ENCODE data around the gene SCN8A.

SCN8A gene

GRCh38 chr12:51833448-51834227, 242.6 kb downstream of the SCN8A start:
- Histone ChIP-seq H3K4me1 (ENCODE audit: insufficient read depth, low read length) (peaks cover 45% of the 10 kb centered on the region), H3K4me3 (ENCODE audit: low read length) (no peak overlapping the region), H3K27me3 (ENCODE audit: insufficient read depth, low read length) (no peaks in the 10 kb centered on the region), H2AFZ (ENCODE audit: low read depth, low read length) (no peak overlapping the region), H3K9me3 (ENCODE audit: low read length) (no peaks in the 10 kb centered on the region), H3K36me3 (ENCODE audit: insufficient read depth, low read length) (no peaks in the 10 kb centered on the region)

- no peaks in the 10 kb centered on the region for H3K9me3 ChIP-seq (ENCODE audit: low read length)
- H3K4me1 ChIP-seq (ENCODE audit: insufficient read depth, low read length), result peaks cover 45% of the 10 kb centered on the region
- peaks cover 2% of the 10 kb centered on the region for H3K36me3 ChIP-seq (ENCODE audit: insufficient read depth, low read length)
- no peak overlapping the region for H3K4me3 ChIP-seq (ENCODE audit: low read length)
- H2AFZ ChIP-seq (ENCODE audit: low read depth, low read length), result no peak overlapping the region
- H3K27me3 ChIP-seq (ENCODE audit: insufficient read depth, low read length), result no peaks in the 10 kb centered on the region
These were observed 243.4 kb downstream of the SCN8A start for GRCh38 chr12:51834411-51834810.

- Histone ChIP-seq H3K27me3 (ENCODE audit: insufficient read depth, low read length) (no peaks in the 10 kb centered on the region), H3K36me3 (ENCODE audit: insufficient read depth, low read length) (peaks cover 10% of the 10 kb centered on the region), H3K4me1 (ENCODE audit: insufficient read depth, low read length) (peaks cover 44% of the 10 kb centered on the region), H3K9me3 (ENCODE audit: low read length) (no peaks in the 10 kb centered on the region), H3K4me3 (ENCODE audit: low read length) (no peak overlapping the region), H2AFZ (ENCODE audit: low read depth, low read length) (no peak overlapping the region)
These were observed 245.2 kb downstream of the SCN8A start for GRCh38 chr12:51836041-51836826.

- H3K4me1 ChIP-seq (ENCODE audit: insufficient read depth, low read length), result peaks cover 39% of the 10 kb centered on the region
These were observed 245.8 kb downstream of the SCN8A start for GRCh38 chr12:51836827-51837173.

GRCh38 chr12:51837286-51837685, 246.3 kb downstream of the SCN8A start:
- Histone ChIP-seq H3K27me3 (ENCODE audit: insufficient read depth, low read length) (no peaks in the 10 kb centered on the region), H3K4me3 (ENCODE audit: low read length) (no peak overlapping the region), H3K4me1 (ENCODE audit: insufficient read depth, low read length) (peaks cover 39% of the 10 kb centered on the region), H3K36me3 (ENCODE audit: insufficient read depth, low read length) (peaks cover 10% of the 10 kb centered on the region), H2AFZ (ENCODE audit: low read depth, low read length) (no peak overlapping the region), H3K9me3 (ENCODE audit: low read length) (no peaks in the 10 kb centered on the region)

More at GRCh38 chr12:51836827-51837173, 245.8 kb downstream of the SCN8A start:
- Histone ChIP-seq H3K9me3 (ENCODE audit: low read length) (no peaks in the 10 kb centered on the region), H3K27me3 (ENCODE audit: insufficient read depth, low read length) (no peaks in the 10 kb centered on the region), H3K4me3 (ENCODE audit: low read length) (no peak overlapping the region), H3K36me3 (ENCODE audit: insufficient read depth, low read length) (peaks cover 10% of the 10 kb centered on the region), H2AFZ (ENCODE audit: low read depth, low read length) (no peak overlapping the region)

- Histone ChIP-seq H3K4me3 (ENCODE audit: low read length) (no peak overlapping the region), H3K4me1 (ENCODE audit: insufficient read depth, low read length) (peaks cover 43% of the 10 kb centered on the region), H2AFZ (ENCODE audit: low read depth, low read length) (no peak overlapping the region), H3K36me3 (ENCODE audit: insufficient read depth, low read length) (peaks cover 13% of the 10 kb centered on the region), H3K27me3 (ENCODE audit: insufficient read depth, low read length) (no peaks in the 10 kb centered on the region), H3K9me3 (ENCODE audit: low read length) (no peaks in the 10 kb centered on the region)
These were observed 247.0 kb downstream of the SCN8A start for GRCh38 chr12:51838036-51838435.

- peaks cover 19% of the 10 kb centered on the region for H3K36me3 ChIP-seq (ENCODE audit: insufficient read depth, low read length)
- peaks cover 43% of the 10 kb centered on the region for H3K4me1 ChIP-seq (ENCODE audit: insufficient read depth, low read length)
- H2AFZ ChIP-seq (ENCODE audit: low read depth, low read length), result no peak overlapping the region
- H3K9me3 ChIP-seq (ENCODE audit: low read length), result no peaks in the 10 kb centered on the region
- H3K27me3 ChIP-seq (ENCODE audit: insufficient read depth, low read length), result no peaks in the 10 kb centered on the region
- H3K4me3 ChIP-seq (ENCODE audit: low read length), result no peak overlapping the region
These were observed 247.7 kb downstream of the SCN8A start for GRCh38 chr12:51838762-51839161.

GRCh38 chr12:51839310-51839947, 248.4 kb downstream of the SCN8A start:
- H3K4me3 ChIP-seq (ENCODE audit: low read length), result no peak overlapping the region
- peaks cover 43% of the 10 kb centered on the region for H3K4me1 ChIP-seq (ENCODE audit: insufficient read depth, low read length)
- H2AFZ ChIP-seq (ENCODE audit: low read depth, low read length), result no peak overlapping the region
- H3K27me3 ChIP-seq (ENCODE audit: insufficient read depth, low read length), result no peaks in the 10 kb centered on the region
- peaks cover 19% of the 10 kb centered on the region for H3K36me3 ChIP-seq (ENCODE audit: insufficient read depth, low read length)
- no peaks in the 10 kb centered on the region for H3K9me3 ChIP-seq (ENCODE audit: low read length)

- Histone ChIP-seq H3K27me3 (ENCODE audit: insufficient read depth, low read length) (no peaks in the 10 kb centered on the region), H2AFZ (ENCODE audit: low read depth, low read length) (no peak overlapping the region), H3K9me3 (ENCODE audit: low read length) (no peaks in the 10 kb centered on the region), H3K4me1 (ENCODE audit: insufficient read depth, low read length) (peaks cover 52% of the 10 kb centered on the region), H3K36me3 (ENCODE audit: insufficient read depth, low read length) (peaks cover 30% of the 10 kb centered on the region), H3K4me3 (ENCODE audit: low read length) (no peak overlapping the region)
These were observed 249.9 kb downstream of the SCN8A start for GRCh38 chr12:51840966-51841365.

- Histone ChIP-seq H3K36me3 (ENCODE audit: insufficient read depth, low read length) (peaks cover 30% of the 10 kb centered on the region), H3K4me1 (ENCODE audit: insufficient read depth, low read length) (peaks cover 56% of the 10 kb centered on the region), H3K27me3 (ENCODE audit: insufficient read depth, low read length) (no peaks in the 10 kb centered on the region), H3K9me3 (ENCODE audit: low read length) (no peaks in the 10 kb centered on the region), H3K4me3 (ENCODE audit: low read length) (no peak overlapping the region), H2AFZ (ENCODE audit: low read depth, low read length) (no peak overlapping the region)
These were observed 250.7 kb downstream of the SCN8A start for GRCh38 chr12:51841727-51842126.

GRCh38 chr12:51844854-51845253, 253.8 kb downstream of the SCN8A start:
- Histone ChIP-seq H3K4me3 (ENCODE audit: low read length) (no peak overlapping the region), H3K9me3 (ENCODE audit: low read length) (no peaks in the 10 kb centered on the region), H3K36me3 (ENCODE audit: insufficient read depth, low read length) (peaks cover 23% of the 10 kb centered on the region), H3K4me1 (ENCODE audit: insufficient read depth, low read length) (peaks cover 25% of the 10 kb centered on the region), H3K27me3 (ENCODE audit: insufficient read depth, low read length) (no peaks in the 10 kb centered on the region), H2AFZ (ENCODE audit: low read depth, low read length) (no peak overlapping the region)

- Histone ChIP-seq H3K4me1 (ENCODE audit: insufficient read depth, low read length) (peaks cover 24% of the 10 kb centered on the region), H3K4me3 (ENCODE audit: low read length) (no peak overlapping the region), H3K9me3 (ENCODE audit: low read length) (no peaks in the 10 kb centered on the region), H3K27me3 (ENCODE audit: insufficient read depth, low read length) (no peaks in the 10 kb centered on the region), H2AFZ (ENCODE audit: low read depth, low read length) (no peak overlapping the region), H3K36me3 (ENCODE audit: insufficient read depth, low read length) (peaks cover 20% of the 10 kb centered on the region)
These were observed 254.4 kb downstream of the SCN8A start for GRCh38 chr12:51845482-51845881.

- H3K4me1 ChIP-seq (ENCODE audit: insufficient read depth, low read length), result peaks cover 24% of the 10 kb centered on the region
- H3K36me3 ChIP-seq (ENCODE audit: insufficient read depth, low read length), result peaks cover 20% of the 10 kb centered on the region
- peak overlapping the region; percentile 83 for H3K4me3 ChIP-seq (ENCODE audit: low read length)
These were observed 255.2 kb downstream of the SCN8A start for GRCh38 chr12:51846271-51846691.

More at GRCh38 chr12:51846271-51846691, 255.2 kb downstream of the SCN8A start:
- H3K9me3 ChIP-seq (ENCODE audit: low read length), result no peaks in the 10 kb centered on the region
- no peak overlapping the region for H2AFZ ChIP-seq (ENCODE audit: low read depth, low read length)
- no peaks in the 10 kb centered on the region for H3K27me3 ChIP-seq (ENCODE audit: insufficient read depth, low read length)
